ENCODE results near the gene ZC3H18.

The ZC3H18 gene

DNA sequence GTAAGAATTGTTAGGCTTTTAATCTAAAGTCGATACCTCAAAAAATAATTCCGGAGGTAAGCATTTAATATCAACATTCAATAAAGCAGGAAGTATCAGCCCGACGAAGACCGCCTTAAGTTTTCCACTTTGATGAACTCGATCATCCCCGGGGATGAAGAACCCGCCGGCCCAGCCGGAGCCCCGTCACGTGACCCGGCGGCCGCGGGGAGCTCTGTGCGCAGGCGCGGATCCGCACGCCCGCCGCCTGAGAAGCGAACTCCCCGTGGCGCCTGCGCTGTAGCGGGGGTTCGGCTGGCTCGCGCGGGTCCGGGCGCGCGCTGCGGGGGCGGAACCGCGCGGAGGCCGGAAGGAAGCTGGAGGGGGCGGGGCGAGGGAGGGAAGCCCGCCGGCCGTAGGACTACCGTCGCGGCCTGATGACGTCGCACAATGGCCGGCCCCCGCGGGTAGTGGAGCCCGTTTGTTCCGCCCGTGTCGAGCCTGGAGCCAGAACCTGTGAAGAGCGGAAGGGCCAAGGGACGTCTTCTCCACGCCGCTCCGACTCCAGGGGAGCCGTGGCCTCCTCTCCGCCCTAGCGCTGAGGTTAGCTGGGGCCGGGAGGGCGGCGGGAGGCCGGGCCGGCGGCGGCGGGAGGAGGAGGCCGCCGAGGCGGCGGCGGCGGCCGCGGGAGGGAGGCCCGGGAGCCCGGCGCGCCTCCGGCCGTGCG is at the start of gene ZC3H18:
ZC3H18 (plus strand) TSS at position 419 of the 706 bp plus-strand sequence. CDS start 6,721 bp downstream, outside the sequence.
- peak; percentile 98 to 99 for DNase-seq (ENCODE audit: low read depth in 1 of 2, low spot score in 1 of 2)
- no peak for TF ChIP-seq JUND (IDR thresholded peaks at IDR 0.05; ENCODE audit: low read depth)
- in situ Hi-C loops (cut with HindIII; ENCODE audit: low pct_unique_long_range_greater_than_20kb, low sequenced_read_pairs), result no loop called here

DNA sequence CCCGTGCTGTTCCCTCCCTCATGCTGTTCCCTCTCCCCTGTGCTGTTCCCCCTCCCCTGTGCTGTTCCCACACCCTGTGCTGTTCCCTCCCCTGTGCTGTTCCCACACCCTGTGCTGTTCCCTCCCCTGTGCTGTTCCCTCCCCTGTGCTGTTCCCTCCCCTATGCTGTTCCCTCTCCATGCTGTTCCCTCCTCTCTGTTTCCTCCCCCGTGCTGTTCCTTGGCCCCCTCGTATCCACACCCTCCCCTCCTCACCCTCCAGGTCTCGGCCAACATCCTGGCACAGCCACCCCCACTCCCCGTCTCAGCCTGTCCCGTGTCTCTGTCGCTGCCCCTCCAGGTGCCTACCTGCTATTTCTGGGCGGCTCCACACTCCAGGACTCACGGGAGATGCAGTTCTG is 48.5 kb upstream of the ZC3H18 start:
- DNase-seq (ENCODE audit: low read depth in 1 of 2, low spot score in 1 of 2), result no peak
- TF ChIP-seq JUND (IDR thresholded peaks at IDR 0.05; ENCODE audit: low read depth), result no peak
- in situ Hi-C loops (cut with HindIII; ENCODE audit: low pct_unique_long_range_greater_than_20kb, low sequenced_read_pairs), result no loop called here

DNA sequence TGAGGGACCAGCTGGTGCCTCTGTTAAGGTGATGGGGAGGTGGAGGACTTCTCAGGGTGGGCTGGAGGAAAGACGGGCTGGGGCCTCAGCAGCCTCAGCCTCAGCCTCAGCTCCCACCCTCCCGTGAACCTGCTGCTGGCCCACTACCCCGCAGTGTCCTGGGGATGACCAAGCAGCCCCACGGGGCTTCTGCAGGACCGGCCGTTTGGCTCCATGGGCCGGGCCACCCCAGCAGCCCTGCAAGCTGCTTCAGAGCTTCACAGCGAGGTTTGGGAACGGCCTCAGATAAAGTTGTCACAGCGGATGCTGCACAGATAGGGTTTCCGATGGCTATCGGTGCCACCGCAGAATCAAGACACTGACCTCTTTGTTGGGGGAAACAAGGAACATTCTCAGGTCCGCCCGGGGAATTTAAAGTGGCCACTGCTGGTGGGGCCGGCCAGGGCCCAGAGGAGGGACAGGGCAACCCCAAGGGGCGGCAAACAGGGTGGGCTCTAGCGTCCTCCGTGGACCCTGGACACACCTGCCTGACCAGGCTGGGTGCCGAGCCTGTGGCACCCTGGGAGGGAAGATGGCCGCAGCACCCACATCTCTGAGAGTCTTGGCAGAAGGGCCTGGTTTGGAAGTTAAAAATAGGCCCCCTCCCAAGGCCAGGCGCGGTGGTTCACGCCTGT is 47.8 kb upstream of the ZC3H18 start:
- TF ChIP-seq JUND (IDR thresholded peaks at IDR 0.05; ENCODE audit: low read depth), result no peak
- in situ Hi-C loops (cut with HindIII; ENCODE audit: low pct_unique_long_range_greater_than_20kb, low sequenced_read_pairs), result no loop called here
- DNase-seq (ENCODE audit: low read depth in 1 of 2, low spot score in 1 of 2), result no peak

DNA sequence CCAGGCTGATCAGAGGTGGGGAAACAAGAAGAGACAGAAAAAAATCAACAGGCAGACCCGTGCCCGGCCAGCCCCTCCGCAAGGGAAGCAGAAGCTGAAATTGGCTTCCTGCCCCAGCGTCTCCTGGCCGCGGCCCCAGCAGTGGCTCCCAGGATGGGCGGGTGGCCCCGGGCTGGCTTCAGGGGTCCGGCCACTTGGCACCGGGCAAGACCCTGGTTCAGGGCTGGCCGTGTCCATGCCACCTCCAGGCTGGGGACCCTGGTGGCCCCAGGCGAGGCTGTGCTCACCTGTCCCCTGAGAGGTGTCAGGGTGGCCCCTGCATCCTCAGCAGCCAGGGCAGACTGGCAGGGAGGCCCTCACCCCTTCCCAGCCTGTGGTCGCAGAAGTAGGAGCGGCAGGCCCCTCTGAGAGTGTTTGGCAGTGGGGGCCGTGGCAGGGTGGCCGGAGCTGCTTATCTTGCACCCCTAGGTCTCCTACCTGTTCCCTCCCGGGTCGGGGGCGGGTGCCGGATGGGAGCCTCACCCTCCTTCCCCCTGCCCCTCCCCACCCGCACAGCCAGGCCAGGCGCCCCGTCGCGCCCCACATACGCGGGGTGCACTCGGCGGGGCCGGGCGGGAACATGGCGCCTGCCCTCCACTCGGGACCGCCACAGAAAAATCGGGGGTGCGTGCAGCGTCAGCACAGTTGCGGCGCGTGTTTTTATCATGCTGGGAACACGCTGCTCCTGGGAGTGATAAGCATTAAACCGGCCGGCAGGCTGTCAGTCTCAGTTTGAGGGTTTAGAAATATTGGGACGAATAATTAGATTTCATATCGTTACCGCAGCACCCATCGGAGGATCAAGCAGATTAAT is 46.7 kb upstream of the ZC3H18 start:
- in situ Hi-C loops (cut with HindIII; ENCODE audit: low pct_unique_long_range_greater_than_20kb, low sequenced_read_pairs), result no loop called here
- DNase-seq (ENCODE audit: low read depth in 1 of 2, low spot score in 1 of 2), result no peak
- no peak for TF ChIP-seq JUND (IDR thresholded peaks at IDR 0.05; ENCODE audit: low read depth)

- no peak for TF ChIP-seq JUND (IDR thresholded peaks at IDR 0.05; ENCODE audit: low read depth)
- no peak for DNase-seq (ENCODE audit: low read depth in 1 of 2, low spot score in 1 of 2)
- in situ Hi-C loops (cut with HindIII; ENCODE audit: low pct_unique_long_range_greater_than_20kb, low sequenced_read_pairs), result no loop called here
Measured at GRCh38 chr16:88524274-88524972, 45.8 kb upstream of the ZC3H18 start.

- DNase-seq (ENCODE audit: low read depth in 1 of 2, low spot score in 1 of 2), result no peak
- in situ Hi-C loops (cut with HindIII; ENCODE audit: low pct_unique_long_range_greater_than_20kb, low sequenced_read_pairs), result no loop called here
Measured at GRCh38 chr16:88524973-88525662, 45.1 kb upstream of the ZC3H18 start.

GRCh38 chr16:88525663-88525990 is 44.6 kb upstream of the ZC3H18 start:
- TF ChIP-seq JUND (IDR thresholded peaks at IDR 0.05; ENCODE audit: low read depth), result no peak
- in situ Hi-C loops (cut with HindIII; ENCODE audit: low pct_unique_long_range_greater_than_20kb, low sequenced_read_pairs), result no loop called here
- no peak for DNase-seq (ENCODE audit: low read depth in 1 of 2, low spot score in 1 of 2)

More at GRCh38 chr16:88524973-88525662, 45.1 kb upstream of the ZC3H18 start:
- no peak for TF ChIP-seq JUND (IDR thresholded peaks at IDR 0.05; ENCODE audit: low read depth)

DNA sequence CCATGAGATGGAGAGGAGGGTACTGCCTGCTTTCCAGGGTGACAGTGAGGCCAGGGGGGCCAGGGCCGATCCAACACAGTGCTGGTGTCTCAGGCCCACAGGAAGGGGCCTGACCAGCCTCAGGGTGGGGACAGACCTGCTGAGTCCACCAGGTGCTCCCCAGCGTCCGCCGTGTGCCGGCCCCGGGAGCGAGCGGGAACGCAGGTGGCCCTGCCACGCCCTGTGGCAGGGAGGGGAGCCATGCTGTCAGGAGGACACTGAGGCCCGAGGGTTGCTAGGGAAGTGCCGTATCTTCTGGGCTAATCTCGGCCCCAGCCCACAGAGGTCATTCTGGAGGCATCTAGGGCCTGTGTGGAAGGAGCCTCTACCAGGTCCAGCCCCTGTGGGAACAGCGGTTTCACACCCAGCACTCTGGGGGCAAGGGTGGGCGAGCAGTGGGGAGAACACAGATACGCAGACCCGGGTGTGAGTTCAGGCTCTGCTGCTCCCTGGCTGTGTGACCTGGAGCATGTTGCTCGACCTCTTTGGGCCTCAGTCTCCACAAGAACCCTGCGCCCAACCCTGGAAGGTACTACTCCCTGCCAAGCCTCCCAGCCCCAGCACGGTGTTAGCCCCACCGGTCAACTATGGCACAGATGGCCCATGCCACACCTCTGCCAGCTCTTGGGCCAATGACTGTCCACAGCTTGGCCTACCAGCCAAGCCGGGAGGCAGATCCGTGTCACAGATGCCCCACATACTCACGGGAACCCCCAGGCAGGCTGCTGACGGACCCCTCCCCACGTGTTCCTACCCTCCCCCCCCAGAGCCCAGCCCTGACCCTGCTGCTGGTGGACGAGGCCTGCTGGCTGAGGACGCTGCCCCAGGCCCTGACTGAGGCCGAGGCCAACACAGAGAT is 43.9 kb upstream of the ZC3H18 start:
- TF ChIP-seq JUND (IDR thresholded peaks at IDR 0.05; ENCODE audit: low read depth), result no peak
- in situ Hi-C loops (cut with HindIII; ENCODE audit: low pct_unique_long_range_greater_than_20kb, low sequenced_read_pairs), result no loop called here
- DNase-seq (ENCODE audit: low read depth in 1 of 2, low spot score in 1 of 2), result no peak

GRCh38 chr16:88526906-88527185 is 43.4 kb upstream of the ZC3H18 start:
- TF ChIP-seq JUND (IDR thresholded peaks at IDR 0.05; ENCODE audit: low read depth), result no peak

GRCh38 chr16:88527186-88527936 is 42.8 kb upstream of the ZC3H18 start:
- in situ Hi-C loops (cut with HindIII; ENCODE audit: low pct_unique_long_range_greater_than_20kb, low sequenced_read_pairs), result no loop called here
- DNase-seq (ENCODE audit: low read depth in 1 of 2, low spot score in 1 of 2), result peak; percentile 74 to 88
- no peak for TF ChIP-seq JUND (IDR thresholded peaks at IDR 0.05; ENCODE audit: low read depth)

More at GRCh38 chr16:88526906-88527185, 43.4 kb upstream of the ZC3H18 start:
- no peak for DNase-seq (ENCODE audit: low read depth in 1 of 2, low spot score in 1 of 2)
- in situ Hi-C loops (cut with HindIII; ENCODE audit: low pct_unique_long_range_greater_than_20kb, low sequenced_read_pairs), result no loop called here

Data from T47D (cell line).